ENCODE measurements around the gene PYGM.

PYGM gene

GRCh38 chr11:64735725-64736259 is 24.0 kb downstream of the PYGM start:
- no peak for DNase-seq (ENCODE audit: low read depth in 2 of 2)

- no peak for DNase-seq (ENCODE audit: low read depth in 2 of 2)
These were observed 24.7 kb downstream of the PYGM start for GRCh38 chr11:64734811-64735724.

- no peak for DNase-seq (ENCODE audit: low read depth in 2 of 2)
These were observed 28.2 kb downstream of the PYGM start for GRCh38 chr11:64731601-64732000.

- DNase-seq (ENCODE audit: low read depth in 2 of 2), result no peak
These were observed 29.9 kb downstream of the PYGM start for GRCh38 chr11:64729851-64730382.

GRCh38 chr11:64728757-64729365 is 30.9 kb downstream of the PYGM start:
- DNase-seq (ENCODE audit: low read depth in 2 of 2), result no peak

- no peak for DNase-seq (ENCODE audit: low read depth in 2 of 2)
These were observed 32.8 kb downstream of the PYGM start for GRCh38 chr11:64726867-64727530.

- no peak for DNase-seq (ENCODE audit: low read depth in 2 of 2)
These were observed 33.5 kb downstream of the PYGM start for GRCh38 chr11:64726211-64726641.

GRCh38 chr11:64724863-64725532 is 34.8 kb downstream of the PYGM start:
- no peak for DNase-seq (ENCODE audit: low read depth in 2 of 2)

- DNase-seq (ENCODE audit: low read depth in 2 of 2), result no peak
These were observed 35.6 kb downstream of the PYGM start for GRCh38 chr11:64723907-64724862.

- peak; percentile 56 to 68 for DNase-seq (ENCODE audit: low read depth in 2 of 2)
These were observed 36.5 kb downstream of the PYGM start, which contains the start of gene NRXN2 for GRCh38 chr11:64723117-64723906. NRXN2 (minus strand) TSS chr11:64723197; CDS start chr11:64713699, 9,498 bp downstream.

GRCh38 chr11:64722141-64723065 is 37.4 kb downstream of the PYGM start:
- no peak for DNase-seq (ENCODE audit: low read depth in 2 of 2)

- DNase-seq (ENCODE audit: low read depth in 2 of 2), result no peak
These were observed 38.4 kb downstream of the PYGM start for GRCh38 chr11:64721359-64721699.

GRCh38 chr11:64720640-64721358 is 39.0 kb downstream of the PYGM start:
- no peak for DNase-seq (ENCODE audit: low read depth in 2 of 2)

GRCh38 chr11:64720167-64720566 is 39.6 kb downstream of the PYGM start:
- DNase-seq (ENCODE audit: low read depth in 2 of 2), result no peak

- no peak for DNase-seq (ENCODE audit: low read depth in 2 of 2)
These were observed 40.4 kb downstream of the PYGM start for GRCh38 chr11:64719406-64719805.

GRCh38 chr11:64718780-64719124 is 41.0 kb downstream of the PYGM start:
- DNase-seq (ENCODE audit: low read depth in 2 of 2), result no peak

GRCh38 chr11:64718084-64718779 is 41.5 kb downstream of the PYGM start:
- DNase-seq (ENCODE audit: low read depth in 2 of 2), result no peak

Measured in stimulated activated CD4-positive, alpha-beta T cell treated with anti-CD3 and anti-CD28 coated beads, Interleukin-1b, Interleukin-23, amount 100 ng/mL, for 1 hour (primary cell).